DLD1 (cell line): ENCODE measurements around the gene MPDU1.
"Not testable (repeated sequence)": the region's sequence is repeated elsewhere in the genome, so short reads cannot be mapped to it uniquely, and the experiment has no call there.

Experiments
- in situ Hi-C: cut with HindIII; loops from 2 replicates; pipeline ENCODE4 v1.10.0; 2017; ENCODE audit warnings: low sequenced_read_pairs

MPDU1 gene

DNA sequence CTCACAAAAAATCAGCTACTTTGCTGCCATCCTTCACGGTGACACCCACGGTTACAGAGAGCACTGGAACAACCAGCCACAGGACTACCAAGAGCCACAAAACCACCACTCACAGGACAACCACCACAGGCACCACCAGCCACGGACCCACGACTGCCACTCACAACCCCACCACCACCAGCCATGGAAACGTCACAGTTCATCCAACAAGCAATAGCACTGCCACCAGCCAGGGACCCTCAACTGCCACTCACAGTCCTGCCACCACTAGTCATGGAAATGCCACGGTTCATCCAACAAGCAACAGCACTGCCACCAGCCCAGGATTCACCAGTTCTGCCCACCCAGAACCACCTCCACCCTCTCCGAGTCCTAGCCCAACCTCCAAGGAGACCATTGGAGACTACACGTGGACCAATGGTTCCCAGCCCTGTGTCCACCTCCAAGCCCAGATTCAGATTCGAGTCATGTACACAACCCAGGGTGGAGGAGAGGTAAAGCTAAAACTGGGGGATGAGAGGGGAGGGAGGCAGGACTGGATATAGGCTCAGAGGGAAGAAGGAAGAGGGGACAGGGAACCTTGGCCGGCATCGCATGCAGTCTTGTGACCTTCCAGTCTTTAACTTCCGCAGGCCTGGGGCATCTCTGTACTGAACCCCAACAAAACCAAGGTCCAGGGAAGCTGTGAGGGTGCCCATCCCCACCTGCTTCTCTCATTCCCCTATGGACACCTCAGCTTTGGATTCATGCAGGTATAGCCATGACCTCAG is 3.6 kb upstream of the MPDU1 start:
- in situ Hi-C loops = no loop called here

DNA sequence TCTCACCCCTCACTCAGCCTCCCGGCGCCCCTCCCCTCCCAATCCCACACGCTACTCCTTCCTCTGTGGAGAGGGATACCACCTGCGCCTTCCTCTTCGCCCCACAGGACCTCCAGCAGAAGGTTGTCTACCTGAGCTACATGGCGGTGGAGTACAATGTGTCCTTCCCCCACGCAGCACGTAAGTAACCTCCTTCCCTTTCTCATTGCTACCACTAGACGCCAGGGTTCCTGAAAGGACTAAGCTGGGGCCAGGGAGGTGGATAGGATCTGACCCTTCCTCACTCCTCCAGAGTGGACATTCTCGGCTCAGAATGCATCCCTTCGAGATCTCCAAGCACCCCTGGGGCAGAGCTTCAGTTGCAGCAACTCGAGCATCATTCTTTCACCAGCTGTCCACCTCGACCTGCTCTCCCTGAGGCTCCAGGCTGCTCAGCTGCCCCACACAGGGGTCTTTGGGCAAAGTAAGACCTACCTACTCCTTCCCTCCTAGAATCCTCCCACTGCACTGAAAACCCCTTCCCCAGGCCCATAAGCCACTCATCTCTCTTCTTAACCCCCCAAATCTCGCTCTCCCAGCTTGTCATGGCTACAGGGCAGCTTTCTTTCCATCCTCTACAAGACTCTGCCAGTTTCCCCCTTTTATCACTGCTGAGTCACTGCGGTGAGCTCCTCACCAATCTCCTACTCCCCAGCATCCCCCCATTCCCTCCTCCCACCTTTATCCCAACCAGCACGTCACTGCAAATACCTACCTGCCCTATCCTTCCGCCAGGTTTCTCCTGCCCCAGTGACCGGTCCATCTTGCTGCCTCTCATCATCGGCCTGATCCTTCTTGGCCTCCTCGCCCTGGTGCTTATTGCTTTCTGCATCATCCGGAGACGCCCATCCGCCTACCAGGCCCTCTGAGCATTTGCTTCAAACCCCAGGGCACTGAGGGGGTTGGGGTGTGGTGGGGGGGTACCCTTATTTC is 2.8 kb upstream of the MPDU1 start:
- in situ Hi-C loops = no loop called here

GRCh38 chr17:7582396-7583252 is 1.0 kb upstream of the MPDU1 start:
- in situ Hi-C loops = no loop called here

DNA sequence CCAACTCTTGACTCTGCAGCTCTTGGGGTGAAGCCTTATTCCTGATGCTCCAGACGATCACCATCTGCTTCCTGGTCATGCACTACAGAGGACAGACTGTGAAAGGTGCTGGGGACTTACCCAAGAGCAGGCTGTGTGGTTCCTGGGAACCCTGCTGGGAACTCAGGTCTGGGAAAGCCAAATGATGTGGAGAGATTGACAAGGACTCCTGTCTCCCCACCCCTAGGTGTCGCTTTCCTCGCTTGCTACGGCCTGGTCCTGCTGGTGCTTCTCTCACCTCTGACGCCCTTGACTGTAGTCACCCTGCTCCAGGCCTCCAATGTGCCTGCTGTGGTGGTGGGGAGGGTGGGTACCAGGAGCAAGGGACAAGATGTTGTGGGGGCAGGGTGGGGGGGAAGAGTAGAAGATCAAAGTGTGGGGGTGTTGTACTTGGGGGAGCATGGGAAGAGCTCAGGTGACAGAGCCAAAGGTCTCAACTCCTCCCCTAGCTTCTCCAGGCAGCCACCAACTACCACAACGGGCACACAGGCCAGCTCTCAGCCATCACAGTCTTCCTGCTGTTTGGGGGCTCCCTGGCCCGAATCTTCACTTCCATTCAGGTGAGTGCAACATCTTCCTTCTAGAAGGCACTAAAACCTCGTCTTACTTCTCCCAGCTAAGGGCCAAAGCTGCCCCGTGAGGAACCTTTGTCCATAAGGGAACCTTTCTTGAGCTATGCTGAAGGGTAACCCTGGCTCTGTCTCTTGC is 3.2 kb downstream of the MPDU1 start:
- in situ Hi-C loops = no loop called here

- in situ Hi-C loops = no loop called here
Measured at GRCh38 chr17:7587420-7588151, 3.9 kb downstream of the MPDU1 start.

- in situ Hi-C loops = no loop called here
Measured at GRCh38 chr17:7588553-7589203, 5.0 kb downstream of the MPDU1 start.

- in situ Hi-C loops = no loop called here
Measured at GRCh38 chr17:7589204-7589868, 5.7 kb downstream of the MPDU1 start.

DNA sequence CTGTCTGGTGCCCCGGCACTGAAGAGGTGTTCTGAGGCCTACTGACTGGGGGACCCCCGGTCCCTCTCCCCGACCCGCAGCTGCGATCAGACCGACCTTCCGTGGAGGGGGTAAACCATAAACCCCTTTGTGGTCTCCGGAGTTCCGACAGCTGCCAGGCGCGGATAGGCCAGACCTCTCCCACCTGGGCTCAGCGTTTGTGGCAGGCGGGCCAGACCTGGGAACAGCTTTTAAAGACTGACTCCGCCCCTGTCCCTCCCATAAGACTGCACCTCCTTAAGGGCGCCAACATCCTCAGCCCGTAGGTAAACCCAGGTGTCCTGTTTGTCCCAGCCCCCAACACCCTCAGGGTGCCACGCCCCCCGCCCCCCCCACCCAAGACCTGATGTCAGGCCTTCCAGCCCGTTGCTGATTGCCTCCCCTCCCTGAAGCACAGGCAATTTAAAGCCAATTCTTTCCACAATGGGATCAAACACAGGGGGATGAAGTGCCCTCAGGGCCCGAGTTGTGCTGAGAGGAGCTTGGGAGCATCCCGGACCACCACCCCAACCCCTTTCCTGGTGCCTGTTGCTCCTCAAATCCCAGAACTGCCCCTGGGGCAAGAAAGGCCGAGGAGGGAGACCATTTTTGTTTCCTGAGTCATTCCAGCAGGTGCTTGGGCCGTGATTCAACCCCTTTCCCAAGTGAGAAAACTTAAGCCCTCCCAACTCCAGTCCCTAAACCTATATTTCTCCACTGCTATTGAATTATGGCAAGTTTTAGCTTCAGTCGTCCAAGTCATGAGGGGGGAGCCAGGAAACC is 6.4 kb downstream of the MPDU1 start, which contains the start of gene SOX15:
SOX15 (minus strand) TSS at position 204 of the 801 bp plus-strand sequence. CDS start 418 bp downstream, outside the sequence.
- in situ Hi-C loops = no loop called here

GRCh38 chr17:7590743-7591142 is 7.1 kb downstream of the MPDU1 start:
- in situ Hi-C loops = no loop called here

- in situ Hi-C loops = no loop called here
Measured at GRCh38 chr17:7591596-7591995, 7.9 kb downstream of the MPDU1 start.

DNA sequence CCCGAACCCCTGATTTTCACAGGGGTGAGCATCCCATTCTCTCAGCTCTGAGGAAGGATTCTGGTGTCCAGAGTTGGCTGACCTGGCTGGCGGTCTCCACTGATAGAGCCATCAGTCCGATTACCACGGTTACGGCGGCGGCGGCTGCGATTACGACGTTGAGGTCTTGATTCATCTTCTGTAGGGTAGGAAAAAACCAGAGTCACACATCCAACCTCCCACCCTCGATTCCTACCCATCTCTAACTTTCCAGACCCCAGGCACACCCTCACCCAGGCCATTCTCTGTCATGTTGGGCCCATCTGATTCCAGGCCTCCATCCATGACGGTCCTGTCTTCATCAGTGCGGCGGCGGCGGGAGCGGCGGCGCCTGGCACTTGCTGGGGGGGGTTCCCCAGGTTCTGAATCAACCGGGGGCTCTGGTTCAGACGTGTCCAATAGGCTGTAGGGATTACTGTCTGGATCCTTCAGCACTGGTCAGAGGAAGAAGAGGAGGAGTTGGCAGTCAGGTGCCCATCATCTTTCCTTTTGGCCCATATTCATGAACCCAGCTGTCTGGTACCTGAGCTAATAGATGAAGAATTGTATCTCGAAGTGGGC is 8.9 kb downstream of the MPDU1 start:
- in situ Hi-C loops = no loop called here

DNA sequence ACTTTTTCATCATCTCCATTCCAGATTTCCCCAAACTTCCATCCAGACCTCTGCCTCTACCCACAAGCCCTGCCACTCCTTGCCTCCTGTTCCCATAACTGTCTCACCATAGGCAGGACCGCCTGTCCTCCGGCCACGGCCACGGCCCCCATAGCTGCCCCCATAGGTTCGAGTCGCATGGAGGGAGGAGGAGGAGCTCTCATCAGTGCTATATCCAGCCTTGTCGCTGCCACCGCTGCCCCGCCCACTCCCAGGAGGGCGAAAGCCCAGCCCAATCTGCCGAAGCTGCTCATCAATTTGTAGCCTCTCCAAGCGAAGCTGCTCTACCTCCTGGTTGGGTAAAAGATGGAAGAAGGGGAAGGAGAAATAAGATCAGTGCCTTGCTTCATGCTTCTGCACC is 9.6 kb downstream of the MPDU1 start:
- in situ Hi-C loops = no loop called here

GRCh38 chr17:7597561-7597960 is 13.9 kb downstream of the MPDU1 start:
- in situ Hi-C loops = not testable (repeated sequence)

DNA sequence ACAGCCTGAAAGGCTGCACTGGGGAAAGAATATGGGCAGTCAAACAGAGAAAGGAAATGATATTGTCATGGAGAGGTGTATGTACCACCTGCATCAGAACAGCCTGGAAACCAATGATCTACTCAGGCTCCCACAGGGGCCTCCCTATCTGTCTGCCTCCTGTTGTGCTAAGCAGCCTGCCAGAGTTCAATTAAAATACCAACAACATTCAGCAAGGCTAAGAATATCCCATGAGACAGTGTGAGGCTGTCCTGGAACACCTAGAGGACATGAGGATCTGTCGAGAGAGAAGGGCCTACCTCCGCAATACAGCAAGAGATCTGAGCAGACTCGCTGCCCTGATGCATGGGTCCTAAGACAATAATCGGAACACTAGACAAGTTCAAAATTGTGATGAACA is 22.6 kb downstream of the MPDU1 start:
- in situ Hi-C loops = no loop called here

- in situ Hi-C loops = no loop called here
Measured at GRCh38 chr17:7610641-7611040, 27.0 kb downstream of the MPDU1 start.

- in situ Hi-C loops = no loop called here
Measured at GRCh38 chr17:7611635-7612293, 28.1 kb downstream of the MPDU1 start.

DNA sequence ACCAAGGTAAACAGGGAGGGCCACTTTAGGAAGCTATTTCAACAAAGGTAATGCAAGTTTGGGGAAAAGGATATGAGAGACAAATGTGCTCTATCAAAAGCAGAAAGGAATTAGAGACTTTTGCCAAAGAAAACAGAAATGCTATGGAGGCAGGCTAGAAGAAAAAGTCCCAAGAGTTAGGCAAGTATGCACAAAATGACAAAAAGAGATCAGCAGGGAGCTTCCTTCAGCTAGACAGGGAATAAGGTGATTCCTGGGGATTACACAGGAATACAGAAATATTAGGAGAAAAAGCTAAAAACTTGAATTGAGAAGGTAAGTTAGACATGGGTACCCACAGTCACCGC is 28.6 kb downstream of the MPDU1 start:
- in situ Hi-C loops = no loop called here
